ENCODE results near the gene NKAIN2.
"Not testable (repeated sequence)": the region's sequence is repeated elsewhere in the genome, so short reads cannot be mapped to it uniquely, and the experiment has no call there.

DNA sequence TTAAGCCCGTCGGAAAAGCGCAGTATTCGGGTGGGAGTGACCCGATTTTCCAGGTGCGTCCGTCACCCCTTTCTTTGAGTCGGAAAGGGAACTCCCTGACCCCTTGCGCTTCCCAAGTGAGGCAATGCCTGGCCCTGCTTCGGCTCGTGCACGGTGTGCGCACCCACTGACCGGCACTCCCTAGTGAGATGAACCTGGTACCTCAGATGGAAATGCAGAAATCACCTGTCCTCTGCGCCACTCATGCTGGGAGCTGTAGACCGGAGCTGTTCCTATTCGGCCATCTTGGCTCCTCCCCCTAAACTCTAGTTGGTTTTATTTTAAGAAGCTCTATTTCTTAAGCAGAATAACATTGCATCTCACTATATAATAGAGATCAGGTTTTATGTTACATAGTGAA, 908.9 kb downstream of the NKAIN2 start:
- TF ChIP-seq ZC3H10 (CRISPR knock-in tag; IDR thresholded peaks at IDR 0.05); GLIS3 (CRISPR knock-in tag; IDR thresholded peaks at IDR 0.05); ZNF565 (CRISPR knock-in tag; conservative IDR thresholded peaks at IDR 0.05; ENCODE audit: low read depth); TOX (CRISPR knock-in tag; IDR thresholded peaks at IDR 0.05; ENCODE audit: borderline replicate concordance); ZFP30 (CRISPR knock-in tag; IDR thresholded peaks at IDR 0.05); ZFP3 (CRISPR knock-in tag; IDR thresholded peaks at IDR 0.05); ESRRG (CRISPR knock-in tag; IDR thresholded peaks at IDR 0.05): not testable (repeated sequence)
- TF ChIP-seq, protein P1, sequence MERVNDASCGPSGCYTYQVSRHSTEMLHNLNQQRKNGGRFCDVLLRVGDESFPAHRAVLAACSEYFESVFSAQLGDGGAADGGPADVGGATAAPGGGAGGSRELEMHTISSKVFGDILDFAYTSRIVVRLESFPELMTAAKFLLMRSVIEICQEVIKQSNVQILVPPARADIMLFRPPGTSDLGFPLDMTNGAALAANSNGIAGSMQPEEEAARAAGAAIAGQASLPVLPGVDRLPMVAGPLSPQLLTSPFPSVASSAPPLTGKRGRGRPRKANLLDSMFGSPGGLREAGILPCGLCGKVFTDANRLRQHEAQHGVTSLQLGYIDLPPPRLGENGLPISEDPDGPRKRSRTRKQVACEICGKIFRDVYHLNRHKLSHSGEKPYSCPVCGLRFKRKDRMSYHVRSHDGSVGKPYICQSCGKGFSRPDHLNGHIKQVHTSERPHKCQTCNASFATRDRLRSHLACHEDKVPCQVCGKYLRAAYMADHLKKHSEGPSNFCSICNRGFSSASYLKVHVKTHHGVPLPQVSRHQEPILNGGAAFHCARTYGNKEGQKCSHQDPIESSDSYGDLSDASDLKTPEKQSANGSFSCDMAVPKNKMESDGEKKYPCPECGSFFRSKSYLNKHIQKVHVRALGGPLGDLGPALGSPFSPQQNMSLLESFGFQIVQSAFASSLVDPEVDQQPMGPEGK (CRISPR knock-in tag; IDR thresholded peaks at IDR 0.05; ENCODE audit: borderline replicate concordance) = not testable (repeated sequence)
- TF ChIP-seq, protein P2, sequence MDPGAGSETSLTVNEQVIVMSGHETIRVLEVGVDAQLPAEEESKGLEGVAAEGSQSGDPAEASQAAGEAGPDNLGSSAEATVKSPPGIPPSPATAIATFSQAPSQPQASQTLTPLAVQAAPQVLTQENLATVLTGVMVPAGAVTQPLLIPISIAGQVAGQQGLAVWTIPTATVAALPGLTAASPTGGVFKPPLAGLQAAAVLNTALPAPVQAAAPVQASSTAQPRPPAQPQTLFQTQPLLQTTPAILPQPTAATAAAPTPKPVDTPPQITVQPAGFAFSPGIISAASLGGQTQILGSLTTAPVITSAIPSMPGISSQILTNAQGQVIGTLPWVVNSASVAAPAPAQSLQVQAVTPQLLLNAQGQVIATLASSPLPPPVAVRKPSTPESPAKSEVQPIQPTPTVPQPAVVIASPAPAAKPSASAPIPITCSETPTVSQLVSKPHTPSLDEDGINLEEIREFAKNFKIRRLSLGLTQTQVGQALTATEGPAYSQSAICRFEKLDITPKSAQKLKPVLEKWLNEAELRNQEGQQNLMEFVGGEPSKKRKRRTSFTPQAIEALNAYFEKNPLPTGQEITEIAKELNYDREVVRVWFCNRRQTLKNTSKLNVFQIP (CRISPR knock-in tag; IDR thresholded peaks at IDR 0.05; ENCODE audit: borderline replicate concordance, low read depth) = not testable (repeated sequence)
